Small intestine (tissue), 7 donors: ENCODE data around the gene MROH9. TPM values are rescaled to one million over a fixed set of nuclear protein-coding genes. Genes with fewer than 3 reads are reported as not detected.

Source experiments
- DNase-seq, 2 donors: peaks; one replicate each; pipeline versions ENCODE4 v3.0.0 to v3.0.0-alpha.2; 2013
- FAIRE-seq: peaks from 2 replicates; lab custom pipeline; 2012; peaks lifted over from hg19 to GRCh38; lab: Jason Lieb, UNC
- H3K27ac ChIP-seq, 3 donors: one replicate each; pipeline ENCODE4 v1.5.1; 2013; ENCODE audit warnings: low read length in 2 of 3, mild to moderate bottlenecking in 2 of 3, control low read depth in 1 of 3, inconsistent platforms in 1 of 3, low read depth in 1 of 3, moderate library complexity in 1 of 3
- H3K27me3 ChIP-seq, 3 donors: one replicate each; pipeline ENCODE4 v1.6.1; 2013; ENCODE audit warnings: low read length in 3 of 3, inconsistent platforms in 1 of 3; ENCODE audit not compliant: control insufficient read depth in 3 of 3, insufficient read depth in 3 of 3
- H3K36me3 ChIP-seq, 3 donors: one replicate each; pipeline ENCODE4 v1.6.1; 2013; ENCODE audit warnings: low read length in 3 of 3, inconsistent platforms in 1 of 3, low read depth in 1 of 3, mild to moderate bottlenecking in 1 of 3, moderate library complexity in 1 of 3; ENCODE audit not compliant: control insufficient read depth in 3 of 3, insufficient read depth in 2 of 3
- H3K4me1 ChIP-seq, 3 donors: one replicate each; pipeline ENCODE4 v1.6.1; 2013; ENCODE audit warnings: low read length in 2 of 3, inconsistent platforms in 1 of 3, low read depth in 1 of 3, mild to moderate bottlenecking in 1 of 3, moderate library complexity in 1 of 3; ENCODE audit not compliant: control insufficient read depth in 3 of 3, insufficient read depth in 2 of 3
- H3K4me3 ChIP-seq, 3 donors: one replicate each; pipeline ENCODE4 v1.5.1; 2013; ENCODE audit warnings: low read length in 3 of 3, control low read depth in 1 of 3, inconsistent platforms in 1 of 3, low read depth in 1 of 3, mild to moderate bottlenecking in 1 of 3, moderate library complexity in 1 of 3
- H3K9me3 ChIP-seq, 2 donors: one replicate each; pipeline ENCODE4 v1.6.1; 2013; ENCODE audit warnings: low read depth in 1 of 2, low read length in 1 of 2; ENCODE audit not compliant: control insufficient read depth in 2 of 2, insufficient read depth in 1 of 2
- WGBS, 3 donors: extraction: QIAGEN DNeasy Blood & Tissue Kit; methylation state at CpG; one replicate each; pipeline ENCODE4 v1.1.7; 2013; 5-methylcytosine and 5-hydroxymethylcytosine counted together
- polyA plus RNA-seq, 4 donors: library from polyadenylated mRNA; stranded (reverse) in 3 of 4; unstranded in 1 of 4; fragments of 200-250 nt in 3 of 4; fragments of 120-200 nt in 1 of 4; gene quantifications; one replicate each; pipeline versions ENCODE4 v1.2.1 to v1.2.3, GENCODE V29; 2013
- donor health status: healthy with polysubstance abuse.
- donor health status: control.
- donor health status: control.
- donor health status: Bipolar disorder and iron deficiency.
- donor health status: healthy.

Gene MROH9
- polyA plus RNA-seq, 4 donors, result 0.01 TPM; not detected in 3

- no peak overlapping the region for H3K4me3 ChIP-seq
- no peaks in the 10 kb centered on the region for H3K9me3 ChIP-seq
- DNase-seq (no peak), FAIRE-seq (no peak)
- H3K4me1 ChIP-seq, result no peaks in the 10 kb centered on the region
- WGBS, 3 donors, result 77 to 82% (median 79%) methylated on average over 3 of the region's 3 CpGs
- H3K27me3 ChIP-seq, result no peaks in the 10 kb centered on the region
- H3K36me3 ChIP-seq, result no peaks in the 10 kb centered on the region
- H3K27ac ChIP-seq, result no peak overlapping the region
Measured at GRCh38 chr1:171075041-171075440, 139.7 kb downstream of the MROH9 start.

- Histone ChIP-seq H3K27me3 (no peaks in the 10 kb centered on the region), H3K9me3 (no peaks in the 10 kb centered on the region), H3K4me3 (no peak overlapping the region), H3K4me1 (peaks cover 2 to 18% (median 6%) of the 10 kb centered on the region in 3 donors), H3K36me3 (no peaks in the 10 kb centered on the region), H3K27ac (peak overlapping the region in 2 of 3 donors; percentile 37 to 86)
- FAIRE-seq (peak; percentile 82), DNase-seq (peak; percentile 51 to 65)
Measured at GRCh38 chr1:171081314-171081753, 146.0 kb downstream of the MROH9 start.

GRCh38 chr1:171081763-171082201 lies 146.4 kb downstream of the MROH9 start:
- Histone ChIP-seq H3K27me3 (no peaks in the 10 kb centered on the region), H3K36me3 (no peaks in the 10 kb centered on the region), H3K4me1 (peaks cover 2 to 18% (median 6%) of the 10 kb centered on the region in 3 donors), H3K27ac (peak overlapping the region in 2 of 3 donors; percentile 37 to 86), H3K9me3 (no peaks in the 10 kb centered on the region), H3K4me3 (no peak overlapping the region)
- DNase-seq (peak; percentile 17 to 65), FAIRE-seq (no peak)
- WGBS, 3 donors, result 21 to 58% (median 33%) methylated on average over 7 of the region's 7 CpGs

- WGBS, 3 donors, result 13 to 49% (median 20%) methylated on average over 1 of the region's 1 CpG
- Histone ChIP-seq H3K27ac (peak overlapping the region in 1 of 3 donors; percentile 86), H3K4me1 (peaks cover 2 to 18% (median 6%) of the 10 kb centered on the region in 3 donors), H3K27me3 (no peaks in the 10 kb centered on the region), H3K9me3 (no peaks in the 10 kb centered on the region), H3K4me3 (no peak overlapping the region), H3K36me3 (no peaks in the 10 kb centered on the region)
- FAIRE-seq, result no peak
- peak in 1 of 2 donors; percentile 52 for DNase-seq
Measured at GRCh38 chr1:171082606-171083005, 147.3 kb downstream of the MROH9 start.

- peak overlapping the region in 1 of 3 donors; percentile 86 for H3K27ac ChIP-seq
- no peak overlapping the region for H3K4me3 ChIP-seq
- WGBS, 3 donors, result 50 to 74% (median 68%) methylated on average over 5 of the region's 5 CpGs
- peaks cover 2 to 18% (median 6%) of the 10 kb centered on the region in 3 donors for H3K4me1 ChIP-seq
- no peak for DNase-seq
- no peak for FAIRE-seq
- no peaks in the 10 kb centered on the region for H3K27me3 ChIP-seq
- H3K36me3 ChIP-seq, result no peaks in the 10 kb centered on the region
- H3K9me3 ChIP-seq, result no peaks in the 10 kb centered on the region
Measured at GRCh38 chr1:171083222-171083621, 147.9 kb downstream of the MROH9 start.

GRCh38 chr1:171084091-171084490 lies 148.8 kb downstream of the MROH9 start:
- H3K27me3 ChIP-seq, result no peaks in the 10 kb centered on the region
- DNase-seq (peak in 1 of 2 donors; percentile 39), FAIRE-seq (no peak)
- no peak overlapping the region for H3K27ac ChIP-seq
- no peak overlapping the region for H3K4me3 ChIP-seq
- H3K36me3 ChIP-seq, result no peaks in the 10 kb centered on the region
- no peaks in the 10 kb centered on the region for H3K9me3 ChIP-seq
- H3K4me1 ChIP-seq, result peaks cover 2 to 19% (median 6%) of the 10 kb centered on the region in 3 donors

- Histone ChIP-seq H3K4me1 (peaks cover 2 to 22% (median 6%) of the 10 kb centered on the region in 3 donors), H3K27ac (no peak overlapping the region), H3K36me3 (no peaks in the 10 kb centered on the region), H3K9me3 (no peaks in the 10 kb centered on the region), H3K27me3 (no peaks in the 10 kb centered on the region), H3K4me3 (no peak overlapping the region)
- DNase-seq (peak in 1 of 2 donors; percentile 24), FAIRE-seq (no peak)
- 85 to 96% (median 92%) methylated on average over 2 of the region's 2 CpGs for WGBS, 3 donors
Measured at GRCh38 chr1:171084870-171085269, 149.5 kb downstream of the MROH9 start.

- FAIRE-seq (no peak), DNase-seq (peak in 1 of 2 donors; percentile 17)
- Histone ChIP-seq H3K4me1 (peaks cover 2 to 11% (median 3%) of the 10 kb centered on the region in 3 donors), H3K27me3 (no peaks in the 10 kb centered on the region), H3K27ac (no peak overlapping the region), H3K9me3 (no peaks in the 10 kb centered on the region), H3K36me3 (no peaks in the 10 kb centered on the region), H3K4me3 (no peak overlapping the region)
Measured at GRCh38 chr1:171087896-171088295, 152.6 kb downstream of the MROH9 start.

- Histone ChIP-seq H3K36me3 (no peaks in the 10 kb centered on the region), H3K27ac (no peak within 1 kb of the TSS), H3K9me3 (peaks cover 0 to 3% of the 10 kb centered on the region in 2 donors), H3K4me1 (peaks cover 0 to 4% (median 0%) of the 10 kb centered on the region in 3 donors), H3K27me3 (no peaks in the 10 kb centered on the region), H3K4me3 (no peak within 1 kb of the TSS)
- FAIRE-seq (no peak), DNase-seq (no peak)
- 84 to 92% (median 86%) methylated on average over 5 of the region's 5 CpGs for WGBS, 3 donors
Measured at GRCh38 chr1:171090604-171091003, 155.3 kb downstream of the MROH9 start, which contains the start of gene FMO3. FMO3 (plus strand) TSS chr1:171090905; CDS start chr1:171092659, 1,754 bp downstream.
